CD4-positive, alpha-beta T cell treated with Interleukin-15 for 4 hours (primary cell): ENCODE data around the gene CYP4A11.
"Not testable (repeated sequence)": the region's sequence is repeated elsewhere in the genome, so short reads cannot be mapped to it uniquely, and the experiment has no call there.

ENCODE experiments used
- DNase-seq: peaks from one replicate; pipeline ENCODE4 v3.0.0-alpha.2; 2020; ENCODE audit warnings: low spot score

Gene CYP4A11, protein sequence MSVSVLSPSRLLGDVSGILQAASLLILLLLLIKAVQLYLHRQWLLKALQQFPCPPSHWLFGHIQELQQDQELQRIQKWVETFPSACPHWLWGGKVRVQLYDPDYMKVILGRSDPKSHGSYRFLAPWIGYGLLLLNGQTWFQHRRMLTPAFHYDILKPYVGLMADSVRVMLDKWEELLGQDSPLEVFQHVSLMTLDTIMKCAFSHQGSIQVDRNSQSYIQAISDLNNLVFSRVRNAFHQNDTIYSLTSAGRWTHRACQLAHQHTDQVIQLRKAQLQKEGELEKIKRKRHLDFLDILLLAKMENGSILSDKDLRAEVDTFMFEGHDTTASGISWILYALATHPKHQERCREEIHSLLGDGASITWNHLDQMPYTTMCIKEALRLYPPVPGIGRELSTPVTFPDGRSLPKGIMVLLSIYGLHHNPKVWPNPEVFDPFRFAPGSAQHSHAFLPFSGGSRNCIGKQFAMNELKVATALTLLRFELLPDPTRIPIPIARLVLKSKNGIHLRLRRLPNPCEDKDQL

DNA sequence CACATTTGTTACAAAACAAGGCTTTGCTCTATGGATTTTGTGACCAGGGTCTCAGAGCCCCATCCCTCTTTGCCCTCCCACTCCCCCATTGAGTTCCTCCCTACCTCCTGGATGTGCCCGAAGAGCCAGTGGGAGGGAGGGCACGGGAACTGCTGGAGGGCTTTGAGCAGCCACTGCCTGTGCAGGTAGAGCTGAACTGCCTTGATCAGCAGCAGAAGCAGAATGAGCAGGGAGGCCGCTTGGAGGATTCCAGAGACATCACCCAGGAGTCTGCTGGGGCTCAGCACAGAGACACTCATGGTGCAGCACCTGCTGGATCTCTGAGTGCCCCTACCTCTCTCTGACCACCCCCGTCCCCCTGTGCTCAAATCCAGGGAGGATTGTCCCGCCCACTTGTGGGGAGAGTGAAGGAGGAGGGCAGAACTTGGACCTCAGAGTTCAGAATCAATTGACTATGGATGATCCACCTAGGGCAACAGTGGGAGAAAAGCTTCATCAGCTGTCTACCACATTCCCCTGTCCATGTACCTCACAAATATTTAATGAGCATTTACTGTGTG is at the start of gene CYP4A11:
Gene CYP4A11 (minus strand): TSS at position 342 of the 560 bp plus-strand sequence. CDS start 43 bp downstream, at position 299.
- no peak for DNase-seq

DNA sequence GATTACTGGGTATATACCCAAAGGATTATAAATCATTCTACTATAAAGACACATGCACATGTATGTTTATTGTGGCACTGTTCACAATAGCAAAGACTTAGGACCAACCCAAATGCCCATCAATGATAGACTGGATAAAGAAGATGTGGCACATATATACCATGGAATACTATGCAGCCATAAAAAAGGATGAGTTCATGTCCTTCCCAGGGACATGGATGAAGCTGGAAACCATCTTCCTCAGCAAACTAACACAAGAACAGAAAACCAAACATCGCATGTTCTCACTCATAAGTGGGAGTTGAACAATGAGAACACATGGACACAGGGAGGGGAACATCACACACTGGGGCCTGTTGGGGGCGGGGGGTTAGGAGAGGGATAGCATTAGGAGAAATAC is 49.3 kb upstream of the CYP4A11 start:
- not testable (repeated sequence) for DNase-seq

DNA sequence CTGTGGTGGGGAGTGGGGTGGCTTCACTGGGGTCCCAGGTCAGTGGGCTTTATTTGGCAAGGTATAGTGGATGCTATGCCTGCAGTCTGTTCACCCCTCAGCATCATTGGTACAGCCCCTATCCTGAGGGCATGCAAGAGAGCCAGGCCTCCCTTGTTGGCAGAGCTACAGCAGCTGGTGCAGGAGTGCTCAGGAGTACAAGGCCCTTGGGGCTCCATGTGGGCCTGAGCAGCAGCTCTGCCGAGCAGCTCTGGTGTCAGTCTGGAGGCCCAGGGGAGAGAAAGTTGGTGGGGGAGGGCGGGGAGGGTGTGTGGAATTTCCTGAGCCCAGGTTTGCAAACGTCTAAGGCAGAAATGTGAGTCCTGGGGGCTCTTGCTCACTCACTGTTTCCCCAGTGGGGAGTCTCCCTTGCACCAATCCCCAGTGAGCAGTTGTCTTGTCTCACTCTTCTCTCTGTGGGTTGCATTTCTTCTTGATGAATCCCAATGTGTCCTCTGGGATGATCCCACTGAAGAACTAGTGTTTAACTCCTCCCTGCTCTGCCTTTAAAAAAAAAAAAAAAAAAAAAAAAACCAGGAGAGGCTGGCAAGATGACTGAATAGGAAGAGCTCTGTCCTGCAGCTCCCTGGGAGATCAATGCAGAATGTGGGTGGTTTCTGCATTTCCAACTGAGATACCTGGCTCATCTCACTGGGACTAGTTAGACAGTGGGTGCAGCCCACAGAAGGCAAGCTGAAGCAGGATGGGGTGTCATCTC is 42.7 kb upstream of the CYP4A11 start:
- DNase-seq, result no peak

DNA sequence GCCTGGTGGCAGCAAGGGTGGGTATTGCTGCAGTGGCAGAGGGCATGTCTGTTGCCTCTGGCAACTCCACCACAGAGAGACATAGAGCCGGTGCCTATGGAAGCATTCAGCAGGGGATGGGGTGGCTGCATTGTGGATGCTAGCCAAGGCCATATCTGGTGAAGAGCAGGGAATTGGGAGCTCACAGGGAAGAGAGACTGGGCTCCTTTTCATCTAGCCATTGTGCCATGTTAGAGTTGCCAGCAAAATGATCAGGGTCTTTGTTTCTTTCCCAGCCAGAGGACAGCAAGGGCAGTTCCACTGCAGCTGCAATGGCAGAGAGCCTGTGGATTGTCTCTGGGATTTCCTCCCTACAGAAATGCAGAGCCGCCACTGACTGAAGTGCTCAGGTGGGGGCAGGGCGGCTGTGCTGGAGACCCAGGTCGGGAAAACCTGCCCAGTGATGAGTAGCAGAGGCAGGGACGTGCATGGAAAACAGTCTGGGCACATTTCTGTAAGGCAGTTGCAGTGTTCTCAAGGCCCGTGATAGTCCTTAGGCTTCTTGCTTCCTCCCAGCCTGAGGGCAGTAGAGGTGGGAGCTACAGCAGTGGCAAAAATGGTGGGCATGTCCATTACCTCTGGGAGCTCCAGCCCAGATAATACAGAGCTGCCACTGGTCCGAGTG is 42.0 kb upstream of the CYP4A11 start:
- no peak for DNase-seq

DNA sequence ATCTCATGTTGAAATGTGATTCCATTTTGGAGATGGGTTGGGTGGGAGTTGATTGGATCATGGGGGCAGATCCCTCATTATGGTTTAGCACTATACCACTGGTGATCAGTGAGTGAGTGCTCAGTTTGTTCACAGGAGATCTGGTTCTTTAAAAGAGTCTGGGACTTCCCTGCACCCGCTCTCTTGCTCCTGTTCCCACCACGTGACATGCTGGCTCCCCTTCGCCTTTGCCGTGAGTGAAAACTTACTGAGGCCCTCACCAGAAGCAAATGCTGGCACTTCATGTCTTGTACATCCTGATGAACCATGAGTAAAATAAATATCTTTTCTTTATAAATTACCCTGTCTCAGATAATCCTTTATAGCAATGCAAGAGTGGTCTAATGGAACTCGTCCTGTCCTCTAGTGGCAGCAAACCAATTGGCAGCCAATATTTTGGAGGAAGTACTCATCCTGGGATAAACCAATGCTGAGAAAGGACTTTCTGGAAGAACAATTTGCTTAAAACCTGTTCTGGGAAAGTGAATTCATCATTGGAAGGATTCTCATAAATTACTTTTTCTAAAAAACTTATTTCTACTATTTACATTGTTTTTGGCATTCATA is 27.8 kb upstream of the CYP4A11 start:
- no peak for DNase-seq

DNA sequence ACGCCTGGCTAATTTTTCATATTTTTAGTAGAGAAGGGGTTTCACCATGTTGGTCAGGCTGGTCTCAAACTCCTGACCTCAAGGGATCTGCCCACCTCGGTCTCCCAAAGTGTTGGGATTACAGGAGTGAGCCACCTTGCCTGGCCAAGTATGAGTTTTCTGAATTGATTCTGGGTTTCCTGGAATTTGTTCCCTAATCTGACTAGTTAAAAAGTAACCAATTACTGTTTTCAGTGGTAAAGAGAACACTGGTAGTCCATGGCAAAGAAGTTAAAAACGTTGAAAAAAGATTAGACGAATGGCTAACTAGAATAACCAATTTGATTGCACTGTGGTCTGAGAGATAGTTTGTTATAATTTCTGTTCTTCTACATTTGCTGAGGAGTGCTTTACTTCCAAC is 21.0 kb upstream of the CYP4A11 start:
- DNase-seq, result not testable (repeated sequence)

DNA sequence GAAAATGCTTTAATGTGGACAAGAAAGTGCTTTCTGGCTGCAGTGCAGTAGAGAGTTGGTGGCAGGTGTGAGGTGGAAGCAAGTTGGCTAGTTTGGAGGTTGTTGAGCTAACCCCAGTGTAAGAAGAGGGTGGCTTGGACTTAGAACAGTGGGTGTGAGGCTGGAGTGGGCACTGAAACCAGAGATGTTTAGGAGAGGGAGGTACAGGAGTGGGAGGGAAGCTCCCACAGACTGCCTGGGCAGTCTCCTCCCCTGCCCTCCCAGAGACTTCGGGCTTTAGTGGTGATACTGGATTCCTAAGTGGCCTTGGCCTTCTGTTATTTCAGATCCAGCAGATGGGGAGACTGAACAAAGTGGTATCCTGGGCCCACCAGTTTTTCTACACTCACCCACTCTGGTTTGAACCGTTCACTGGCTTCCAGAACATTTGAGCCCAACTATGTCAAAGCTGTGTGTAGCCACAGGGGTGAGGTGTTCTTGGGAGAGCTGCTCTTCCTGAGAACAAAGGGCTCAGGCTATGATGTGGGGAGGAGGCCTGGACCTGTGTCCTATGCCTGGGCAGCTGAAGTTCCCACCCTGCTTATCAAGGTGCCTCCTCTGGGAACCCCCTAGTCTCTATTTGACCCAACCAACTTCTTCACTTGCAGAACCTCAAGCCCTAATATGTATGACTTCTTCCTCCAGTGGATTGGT is 19.9 kb upstream of the CYP4A11 start:
- DNase-seq, result no peak

DNA sequence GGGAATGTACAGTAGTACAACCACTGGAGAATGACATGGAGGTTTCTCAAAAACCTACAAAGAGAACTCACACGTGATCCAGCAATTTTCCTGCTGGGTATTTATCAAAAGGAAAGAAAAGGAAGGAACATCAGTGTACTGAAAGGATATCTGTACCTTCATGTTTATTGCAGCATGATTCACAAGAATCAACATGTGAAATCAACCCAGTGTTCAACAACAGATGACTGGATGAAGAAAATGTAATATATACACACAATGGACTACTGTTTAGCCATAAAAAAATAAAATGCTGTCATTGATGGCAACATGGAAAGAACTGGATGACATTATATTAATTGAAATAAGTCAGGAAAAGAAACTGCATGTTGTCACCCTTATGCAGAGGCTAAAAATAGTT is 19.0 kb upstream of the CYP4A11 start:
- no peak for DNase-seq

DNA sequence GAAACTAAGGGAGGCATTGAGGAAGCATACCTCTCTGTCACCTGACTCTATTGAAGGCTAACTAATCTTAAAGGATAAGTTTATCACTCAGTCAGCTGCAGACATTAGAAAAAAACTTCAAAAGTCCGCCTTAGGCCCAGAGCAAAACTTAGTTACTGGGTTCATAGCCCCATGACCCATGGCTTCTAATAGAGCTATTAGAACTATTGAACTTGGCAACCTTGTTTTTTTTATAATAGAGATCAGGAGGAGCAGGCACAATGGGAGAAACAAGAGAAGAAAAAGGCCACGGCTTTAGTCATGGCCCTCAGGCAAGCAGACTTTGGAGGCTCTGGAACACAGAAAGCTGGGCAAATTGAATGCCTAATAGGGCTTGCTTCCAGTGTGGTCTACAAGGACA is 13.8 kb upstream of the CYP4A11 start:
- not testable (repeated sequence) for DNase-seq

DNA sequence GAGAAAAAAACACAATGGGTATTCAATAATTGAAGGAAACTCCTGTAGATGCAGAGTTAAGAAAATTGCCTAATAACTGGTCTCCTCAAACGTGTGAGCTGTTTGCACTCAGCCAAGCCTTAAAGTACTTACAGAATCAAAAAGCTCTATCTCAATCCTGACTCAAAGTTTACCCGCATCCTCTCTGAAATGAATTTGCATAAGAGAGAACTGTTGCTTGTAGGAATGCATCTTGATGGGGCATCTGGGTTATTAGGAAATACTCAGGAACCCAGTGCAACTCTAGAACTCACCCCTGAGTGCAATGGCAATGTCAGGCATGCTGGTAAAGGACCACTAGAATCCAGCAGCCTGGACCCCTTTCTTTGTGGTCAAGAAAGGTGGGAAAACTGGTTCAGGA is 12.6 kb upstream of the CYP4A11 start:
- DNase-seq, result not testable (repeated sequence)

DNA sequence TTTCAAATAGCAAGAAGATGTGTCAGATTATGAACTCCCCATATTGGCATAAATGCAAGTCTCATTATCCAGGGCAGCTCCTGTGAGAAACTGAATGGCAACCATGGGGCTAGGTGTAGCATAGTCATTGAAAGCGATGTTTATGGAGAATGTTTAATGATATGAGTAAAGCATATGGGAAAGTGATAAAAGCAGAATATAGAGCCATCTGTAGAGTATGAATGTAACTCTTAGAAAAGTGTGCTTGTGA is 8.1 kb upstream of the CYP4A11 start:
- DNase-seq, result not testable (repeated sequence)

DNA sequence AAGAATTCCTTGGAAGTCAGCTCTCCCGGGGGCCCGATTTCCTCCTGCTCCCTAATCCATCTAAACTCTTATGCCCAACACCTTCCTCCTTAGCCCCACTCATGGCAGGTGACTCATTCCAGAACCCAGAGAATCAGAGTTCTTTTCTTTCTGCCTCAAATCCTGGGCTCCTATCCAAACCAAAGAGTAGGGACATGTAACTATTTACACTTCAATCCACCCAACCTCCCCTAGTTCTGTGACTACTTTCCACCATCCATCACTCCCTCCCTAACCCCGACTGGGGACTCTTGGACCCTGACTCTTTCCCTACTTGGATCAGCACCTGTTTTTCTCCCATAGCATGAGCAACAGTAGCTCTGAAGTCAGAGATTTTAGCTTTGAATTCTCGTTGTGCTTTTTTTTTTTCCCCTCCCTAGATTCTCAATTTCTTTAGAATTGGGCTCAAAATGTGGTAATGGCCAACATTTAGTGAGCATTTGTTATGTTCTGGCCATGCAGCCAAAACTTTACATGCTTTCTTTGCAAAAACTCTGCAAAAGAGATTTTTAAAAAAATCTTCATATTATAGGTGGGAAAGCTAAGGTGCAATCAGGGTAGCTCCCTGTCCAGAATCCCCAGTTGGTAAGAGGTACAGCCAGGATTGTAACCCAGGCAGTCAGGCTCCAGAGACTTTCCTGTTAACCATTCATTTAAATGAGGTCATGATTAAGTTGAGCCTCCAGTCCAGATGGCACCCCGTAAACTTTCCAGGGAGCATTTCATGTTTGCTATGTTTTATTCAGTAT is 7.5 kb upstream of the CYP4A11 start:
- no peak for DNase-seq

DNA sequence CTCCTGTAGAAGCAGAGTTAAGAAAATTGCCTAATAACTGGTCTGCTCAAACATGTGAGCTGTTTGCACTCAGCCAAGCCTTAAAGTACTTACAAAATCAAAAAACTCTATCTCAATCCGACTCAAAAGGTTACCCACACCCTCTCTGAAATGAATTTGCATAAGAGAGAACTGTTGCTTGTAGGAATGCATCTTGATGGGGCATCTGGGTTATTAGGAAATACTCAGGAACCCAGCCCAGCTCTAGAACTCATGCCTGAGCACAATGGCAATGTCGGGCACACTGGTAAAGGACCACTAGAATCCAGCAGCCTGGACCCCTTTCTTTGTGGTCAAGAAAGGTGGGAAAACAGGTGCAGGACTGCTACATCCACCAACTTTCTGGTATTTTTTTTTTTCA is 6.4 kb upstream of the CYP4A11 start:
- DNase-seq, result not testable (repeated sequence)

DNA sequence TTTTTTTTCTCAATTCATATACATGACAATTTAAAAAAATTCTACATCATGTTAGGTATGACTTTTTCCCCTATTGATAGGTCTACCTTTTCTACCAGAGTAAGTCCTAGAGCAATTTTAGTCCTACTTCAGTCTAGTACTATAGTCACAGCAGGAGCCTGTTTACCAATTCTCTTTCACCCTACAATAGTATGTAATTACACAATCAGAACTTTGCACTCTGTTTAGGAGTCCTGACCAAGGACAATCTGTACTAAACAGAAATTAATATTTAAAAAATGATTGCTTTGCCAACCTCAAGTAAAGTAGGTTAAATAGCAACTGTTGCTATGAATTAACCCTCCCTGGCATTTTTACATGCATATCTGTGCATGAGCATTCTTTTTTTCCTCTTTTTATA is 810 bp upstream of the CYP4A11 start:
- no peak for DNase-seq

DNA sequence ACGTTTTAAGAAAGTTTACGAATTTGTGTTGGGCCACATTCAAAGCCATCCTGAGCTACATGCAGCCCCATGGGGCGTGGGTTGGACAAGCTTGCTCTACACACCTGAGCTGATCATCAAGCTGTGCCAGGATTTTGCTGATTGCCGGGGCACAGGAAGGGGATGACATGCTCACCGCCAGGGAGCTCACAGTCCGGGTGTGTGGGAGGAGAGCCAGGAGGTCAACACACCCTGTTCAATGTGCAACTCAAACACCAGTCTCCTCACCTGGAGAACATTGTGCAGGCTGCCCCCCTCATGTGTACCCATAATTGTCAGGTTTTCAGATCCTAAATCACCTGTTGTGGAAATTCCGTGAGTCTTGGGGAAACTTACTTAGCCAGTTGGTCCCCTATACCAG is 969 bp downstream of the CYP4A11 start:
- no peak for DNase-seq

DNA sequence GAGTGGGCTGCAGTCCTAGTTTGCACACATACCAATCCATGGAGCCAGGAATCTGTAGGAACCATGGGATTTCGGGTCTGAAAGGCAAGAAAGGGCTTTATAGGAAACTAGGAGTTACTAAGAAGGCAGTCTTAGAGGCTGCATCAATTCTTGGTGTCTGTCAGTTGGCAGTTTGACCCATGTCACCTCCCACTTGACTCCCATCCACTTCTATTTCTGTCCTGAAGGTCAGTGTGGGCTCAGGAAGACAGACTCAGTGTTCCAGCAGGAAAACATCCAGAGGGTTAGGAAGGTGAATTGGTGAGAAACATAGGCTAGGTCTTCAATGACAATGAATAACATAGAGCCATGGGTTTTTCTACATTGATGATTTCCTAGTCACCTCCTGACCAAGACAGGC is 4.0 kb downstream of the CYP4A11 start:
- no peak for DNase-seq

DNA sequence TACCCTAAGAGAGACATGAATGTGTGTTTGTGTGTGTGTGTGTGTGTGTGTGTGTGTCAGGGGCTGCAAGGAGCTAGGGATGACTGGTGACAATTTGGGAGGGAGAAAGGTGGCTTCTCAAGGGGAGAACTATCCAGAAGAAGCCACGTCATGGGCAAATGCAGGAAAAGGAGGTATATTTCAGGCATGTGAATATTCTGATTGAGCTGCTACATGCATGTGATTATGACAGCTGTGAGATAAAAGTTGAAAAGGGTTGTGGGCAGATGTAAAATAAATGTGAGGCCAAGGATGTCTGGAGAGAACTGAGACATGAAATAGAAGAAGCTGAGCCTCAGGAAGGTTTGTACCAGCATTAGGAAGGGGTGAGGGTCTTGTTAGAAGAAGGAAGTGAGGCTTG is 4.5 kb downstream of the CYP4A11 start:
- DNase-seq, result no peak

DNA sequence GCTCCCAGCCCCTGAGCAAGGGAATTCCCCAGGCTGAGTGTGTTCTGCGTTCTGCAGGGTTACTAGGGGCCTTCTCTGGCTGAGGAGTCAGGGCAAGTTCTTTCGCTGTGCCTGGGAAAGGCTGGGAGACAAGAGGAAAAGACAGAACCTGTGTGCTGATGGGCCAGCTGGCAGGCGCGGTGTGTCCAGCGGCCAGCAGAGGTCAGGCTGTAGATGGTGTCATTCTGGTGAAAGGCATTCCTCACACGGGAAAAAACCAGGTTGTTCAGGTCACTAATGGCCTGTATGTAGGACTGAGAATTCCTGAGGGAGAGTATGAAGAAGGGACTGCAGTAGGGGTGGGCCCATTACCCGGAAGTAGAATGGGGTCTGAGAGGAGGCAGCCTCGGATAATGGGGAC is 6.4 kb downstream of the CYP4A11 start:
- DNase-seq, result not testable (repeated sequence)

DNA sequence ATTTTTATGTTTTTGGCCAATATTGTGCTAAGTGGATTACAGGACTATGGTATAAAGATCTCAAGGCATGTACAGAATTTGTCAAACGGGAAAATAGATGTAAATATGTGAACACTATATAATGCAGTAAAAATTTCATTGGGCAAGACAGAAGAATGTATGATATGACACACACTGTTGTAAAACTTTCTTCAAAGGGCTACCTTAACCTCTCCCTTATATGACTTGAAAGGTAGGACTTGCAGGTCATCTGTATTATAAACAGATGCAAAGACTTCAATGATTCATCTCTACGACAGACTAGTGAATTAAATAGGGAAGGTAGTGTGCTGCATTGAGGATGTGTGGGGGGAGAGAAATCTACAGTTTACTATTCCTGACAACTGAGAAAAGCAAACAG is 9.3 kb downstream of the CYP4A11 start:
- not testable (repeated sequence) for DNase-seq

DNA sequence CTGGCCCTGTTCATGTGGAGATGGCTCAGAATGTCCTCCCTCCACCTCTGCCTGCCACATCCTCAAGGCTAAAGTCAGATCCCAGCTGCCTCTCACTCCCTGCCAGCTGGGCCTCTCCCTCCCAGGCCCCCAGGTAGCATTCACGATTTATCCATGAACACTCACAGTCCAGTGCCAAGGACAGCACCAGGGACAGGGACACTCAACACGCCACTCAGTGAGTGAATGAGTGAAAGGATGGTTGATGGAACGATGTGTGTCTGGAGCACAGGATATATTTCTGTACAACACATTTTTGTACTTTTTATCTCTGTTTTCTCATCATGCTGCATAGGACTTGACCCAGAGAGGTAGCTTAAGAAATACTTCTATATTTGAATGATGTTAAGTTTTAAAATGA is 10.1 kb downstream of the CYP4A11 start:
- no peak for DNase-seq
